Hepatocyte (in vitro differentiated cells): ENCODE measurements around the gene KCNQ2. TPM values are rescaled to one million over a fixed set of nuclear protein-coding genes. Genes with fewer than 3 reads are reported as not detected.
A peak's percentile ranks its signal among the peaks of the same experiment; 100 is the strongest.

Experiments
- DNase-seq: peaks from one replicate; pipeline ENCODE4 v3.0.0-alpha.2; 2016; ENCODE audit warnings: low spot score
- H2AFZ ChIP-seq: fragments of 200-600 bp; sonication (generic); 2 replicates; pipeline ENCODE4 v1.6.0; 2016; ENCODE audit warnings: antibody characterized with exemption, mild to moderate bottlenecking
- H3K27ac ChIP-seq: fragments of 200-600 bp; sonication (generic); 2 replicates; pipeline ENCODE4 v1.5.1; 2016; ENCODE audit warnings: mild to moderate bottlenecking
- H3K27me3 ChIP-seq: fragments of 200-600 bp; sonication (generic); 2 replicates; pipeline ENCODE4 v1.6.1; 2016
- H3K36me3 ChIP-seq: fragments of 200-600 bp; sonication (generic); replicated peaks from 2 replicates; pipeline ENCODE4 v1.5.1; 2016; ENCODE audit warnings: low read depth; ENCODE audit not compliant: insufficient read depth
- H3K4me1 ChIP-seq: fragments of 200-600 bp; sonication (generic); 2 replicates; pipeline ENCODE4 v1.5.1; 2016; ENCODE audit warnings: mild to moderate bottlenecking, moderate library complexity; ENCODE audit not compliant: insufficient read depth
- H3K4me2 ChIP-seq: fragments of 200-600 bp; sonication (generic); 2 replicates; pipeline ENCODE4 v1.6.0; 2016
- H3K4me3 ChIP-seq: fragments of 200-600 bp; sonication (generic); 2 replicates; pipeline ENCODE4 v1.5.1; 2016; ENCODE audit warnings: mild to moderate bottlenecking
- H3K79me2 ChIP-seq: fragments of 200-600 bp; sonication (generic); 2 replicates; pipeline ENCODE4 v1.6.0; 2017; ENCODE audit warnings: mild to moderate bottlenecking
- H3K9me2 ChIP-seq: fragments of 200-600 bp; sonication (generic); replicated peaks from 2 replicates; pipeline ENCODE4 v1.6.0; 2017; ENCODE audit warnings: mild to moderate bottlenecking; ENCODE audit not compliant: insufficient read depth
- H3K9me3 ChIP-seq: fragments of 200-600 bp; sonication (generic); 2 replicates; pipeline ENCODE4 v1.5.1; 2016; ENCODE audit warnings: low read depth, mild to moderate bottlenecking
- H4K20me1 ChIP-seq: fragments of 200-600 bp; sonication (generic); 2 replicates; pipeline ENCODE4 v1.6.0; 2016; ENCODE audit warnings: mild to moderate bottlenecking; ENCODE audit not compliant: insufficient read depth, poor library complexity, severe bottlenecking
- CTCF ChIP-seq: fragments of 200-600 bp; sonication (generic); IDR thresholded peaks from 2 replicates; pipeline ENCODE4 v1.5.1; 2016; ENCODE audit warnings: antibody characterized with exemption, mild to moderate bottlenecking; ENCODE audit not compliant: poor library complexity
- EZH2 ChIP-seq: fragments of 200-600 bp; sonication (generic); IDR thresholded peaks from 2 replicates; pipeline ENCODE4 v1.6.1; 2016; ENCODE audit warnings: antibody characterized with exemption, mild to moderate bottlenecking, borderline replicate concordance
- EZH2phosphoT487 ChIP-seq: fragments of 200-600 bp; sonication (generic); IDR thresholded peaks from one replicate; pipeline ENCODE4 v1.6.1; 2018; ENCODE audit warnings: antibody characterized with exemption, mild to moderate bottlenecking, low read depth, moderate library complexity; ENCODE audit not compliant: unreplicated experiment, severe bottlenecking
- WGBS: methylation state at CpG from one replicate; pipeline ENCODE4 v1.1.6; 2016; ENCODE audit warnings: low lambda C conversion rate; ENCODE audit errors: missing lambda C conversion rate; 5-methylcytosine and 5-hydroxymethylcytosine counted together
- polyA plus RNA-seq: library from polyadenylated mRNA; unstranded; fragments of >200 nt; fragmentation: Nextera tagmentation; extraction: Ambion mirVana; gene quantifications from 2 replicates; pipeline ENCODE4 v1.2.1, GENCODE V29; 2016
- total RNA-seq: library from RNA; depleted of rRNA; stranded (reverse); fragments of >200 nt; gene quantifications from 2 replicates; pipeline ENCODE4 v1.2.3, GENCODE V29; 2014

The KCNQ2 gene
- total and polyA plus RNA-seq, 2 experiments from 2014 or later, result 3.5 to 5.4 TPM

GRCh38 chr20:63456429-63457284 is 15.8 kb downstream of the KCNQ2 start:
- Histone ChIP-seq H3K27ac (no peak overlapping the region), H4K20me1 (no peaks in the 10 kb centered on the region), H3K9me2 (no peaks in the 10 kb centered on the region), H2AFZ (no peak overlapping the region), H3K27me3 (peaks cover 6% of the 10 kb centered on the region), H3K4me1 (no peaks in the 10 kb centered on the region), H3K4me3 (no peak overlapping the region), H3K4me2 (no peak overlapping the region), H3K36me3 (no peaks in the 10 kb centered on the region), H3K9me3 (no peaks in the 10 kb centered on the region), H3K79me2 (no peaks in the 10 kb centered on the region)
- WGBS, result 74% methylated on average over 40 of the region's 40 CpGs
- DNase-seq, result no peak
- TF ChIP-seq CTCF, result no peak
- TF ChIP-seq EZH2, result no peak
- TF ChIP-seq EZH2phosphoT487, result no peak

GRCh38 chr20:63455568-63455859 is 16.9 kb downstream of the KCNQ2 start:
- H4K20me1 ChIP-seq, result no peaks in the 10 kb centered on the region
- H3K9me2 ChIP-seq, result no peaks in the 10 kb centered on the region
- H3K4me1 ChIP-seq, result no peaks in the 10 kb centered on the region
- no peaks in the 10 kb centered on the region for H3K27me3 ChIP-seq
- no peaks in the 10 kb centered on the region for H3K79me2 ChIP-seq
- H3K27ac ChIP-seq, result no peak overlapping the region
- H3K36me3 ChIP-seq, result no peaks in the 10 kb centered on the region
- no peak overlapping the region for H3K4me2 ChIP-seq
- H2AFZ ChIP-seq, result no peak overlapping the region
- H3K4me3 ChIP-seq, result no peak overlapping the region
- no peak for DNase-seq
- TF ChIP-seq CTCF, result no peak
- no peak for TF ChIP-seq EZH2phosphoT487
- TF ChIP-seq EZH2, result no peak
- H3K9me3 ChIP-seq, result no peaks in the 10 kb centered on the region
- 80% methylated on average over 1 of the region's 10 CpGs for WGBS

DNA sequence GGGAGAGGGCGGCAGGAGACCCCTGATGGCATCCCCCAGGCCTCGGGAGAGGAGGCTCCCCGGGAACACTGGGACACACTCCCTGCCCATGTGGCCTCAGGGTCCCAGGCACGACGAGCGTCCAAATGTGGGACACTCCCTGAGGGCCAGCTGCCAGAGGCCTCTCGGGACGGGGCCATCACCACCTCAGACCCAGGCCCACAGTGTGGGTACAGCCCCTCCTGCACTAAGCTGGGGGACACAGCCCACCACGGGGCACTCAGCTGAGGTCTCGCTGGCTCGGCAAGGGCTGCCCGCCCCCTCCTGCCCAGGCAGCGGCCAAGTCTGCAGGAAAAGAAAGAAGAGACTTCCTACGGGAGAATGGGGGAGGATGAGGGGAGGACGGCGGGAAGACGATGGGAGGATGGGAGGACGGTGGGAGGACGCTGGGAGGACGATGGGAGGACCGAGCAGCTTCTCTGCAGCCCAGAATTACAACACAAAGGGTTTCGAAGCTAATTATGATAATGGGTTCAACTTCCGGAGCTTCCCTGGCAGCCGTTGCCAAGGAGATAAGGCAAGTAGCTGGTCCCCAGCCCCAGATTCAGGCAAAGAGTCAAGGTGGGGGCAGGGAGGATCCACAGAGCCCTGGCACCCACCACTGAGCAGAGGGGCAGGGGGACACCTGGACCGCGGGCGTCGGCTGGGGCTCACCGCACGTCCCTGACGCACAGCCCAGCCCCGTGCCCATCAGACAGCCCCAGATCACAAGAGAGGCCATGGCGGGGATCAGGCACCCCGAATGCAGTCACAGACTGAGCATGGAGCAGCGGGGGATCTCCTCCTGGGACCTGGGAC is 17.5 kb downstream of the KCNQ2 start:
- H3K79me2 ChIP-seq, result no peaks in the 10 kb centered on the region
- no peaks in the 10 kb centered on the region for H3K9me2 ChIP-seq
- H4K20me1 ChIP-seq, result no peaks in the 10 kb centered on the region
- H3K4me2 ChIP-seq, result no peak overlapping the region
- H3K9me3 ChIP-seq, result no peaks in the 10 kb centered on the region
- H3K27ac ChIP-seq, result peak overlapping the region; percentile 20
- no peak overlapping the region for H2AFZ ChIP-seq
- H3K4me1 ChIP-seq, result no peaks in the 10 kb centered on the region
- DNase-seq, result no peak
- no peaks in the 10 kb centered on the region for H3K27me3 ChIP-seq
- H3K36me3 ChIP-seq, result no peaks in the 10 kb centered on the region
- WGBS, result 64% methylated on average over 33 of the region's 35 CpGs
- H3K4me3 ChIP-seq, result no peak overlapping the region
- TF ChIP-seq CTCF (no peak), EZH2 (no peak), EZH2phosphoT487 (no peak)
